GM21825 (cell line): ENCODE results near the gene GPR62.
"Not testable (repeated sequence)": the region's sequence is repeated elsewhere in the genome, so short reads cannot be mapped to it uniquely, and the experiment has no call there.

Source experiments
- ATAC-seq: cut with Tn5 transposase; IDR thresholded peaks from one replicate; pipeline ENCODE4 v1.9.1; 2021; ENCODE audit warnings: mild to moderate bottlenecking, moderate library complexity; ENCODE audit not compliant: unreplicated experiment

The GPR62 gene

DNA sequence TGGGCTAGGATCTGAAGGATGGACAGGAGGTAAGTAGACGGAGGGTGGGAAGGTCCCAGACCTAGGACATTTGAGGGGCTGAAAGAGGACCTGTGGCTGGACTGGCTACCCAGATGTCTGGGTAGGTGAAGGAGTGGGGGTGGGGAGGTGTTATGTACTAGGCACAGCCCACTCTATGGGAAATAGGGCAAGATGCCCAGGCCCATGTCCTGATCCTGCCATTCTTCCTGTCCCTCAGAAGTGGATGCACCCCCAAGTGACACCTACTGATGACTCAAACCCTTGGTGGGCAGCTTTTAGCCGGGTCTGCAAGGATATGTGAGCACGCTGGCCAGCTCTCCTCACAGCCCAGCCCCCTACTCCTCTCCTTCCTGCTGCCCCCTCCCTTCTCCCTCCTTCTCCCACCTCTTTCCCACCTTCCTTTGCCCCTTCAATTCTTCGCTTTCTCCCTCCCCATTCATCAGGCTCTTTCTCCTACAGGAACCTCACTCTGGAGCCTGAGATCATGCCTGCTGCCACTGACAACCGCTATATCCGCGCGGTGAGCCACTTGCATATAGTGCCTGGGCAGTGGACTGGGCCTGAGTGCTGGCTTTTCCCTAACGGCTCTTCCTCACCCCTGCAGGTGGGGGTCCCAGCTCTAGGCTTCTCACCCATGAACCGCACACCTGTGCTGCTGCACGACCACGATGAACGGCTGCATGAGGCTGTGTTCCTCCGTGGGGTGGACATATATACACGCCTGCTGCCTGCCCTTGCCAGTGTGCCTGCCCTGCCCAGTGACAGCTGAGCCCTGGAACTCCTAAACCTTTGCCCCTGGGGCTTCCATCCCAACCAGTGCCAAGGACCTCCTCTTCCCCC, 33.3 kb downstream of the GPR62 start:
- no peak for ATAC-seq

GRCh38 chr3:51990501-51990971, 35.4 kb downstream of the GPR62 start:
- ATAC-seq: not testable (repeated sequence)

DNA sequence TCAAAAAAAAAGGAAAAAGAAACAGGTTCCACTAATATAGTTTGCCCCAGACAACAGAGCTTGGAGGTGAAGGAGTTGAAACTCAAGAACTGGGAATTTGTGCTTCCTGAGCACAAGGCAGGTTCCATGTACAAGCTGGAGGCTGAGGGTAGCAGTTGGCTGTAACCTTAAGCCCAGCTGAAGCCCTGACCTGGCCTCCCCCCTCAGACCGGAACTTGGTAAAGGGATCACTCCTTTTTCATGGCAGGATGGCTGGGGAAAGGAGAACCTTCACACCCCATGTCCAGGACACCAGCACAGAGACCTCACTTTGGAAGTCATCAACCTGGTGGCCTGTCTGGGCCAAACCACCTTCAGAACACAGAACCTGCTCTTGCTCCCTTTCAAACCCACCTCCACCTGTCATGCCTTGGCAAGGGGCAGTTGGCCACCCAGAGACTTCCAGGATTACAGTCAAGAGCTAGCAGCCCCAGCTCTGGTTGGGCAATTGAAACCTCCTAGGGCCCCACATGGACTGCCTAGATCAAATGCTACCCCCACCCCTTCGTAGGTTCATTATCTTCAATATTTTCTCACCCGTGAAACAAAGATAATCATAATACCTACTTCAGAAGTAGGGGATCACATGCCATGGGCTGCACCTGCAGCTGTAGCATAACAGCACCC, 37.0 kb downstream of the GPR62 start:
- ATAC-seq: no peak

- ATAC-seq: not testable (repeated sequence)
These were observed 38.5 kb downstream of the GPR62 start for GRCh38 chr3:51993657-51994056.

GRCh38 chr3:51994530-51994929, 39.3 kb downstream of the GPR62 start:
- ATAC-seq: no peak

- peak; percentile 85 for ATAC-seq
These were observed 40.4 kb downstream of the GPR62 start, which contains the start of gene RPL29 for GRCh38 chr3:51995346-51996163. Gene RPL29 (minus strand): TSS chr3:51995895. CDS start chr3:51995461, 434 bp downstream.

GRCh38 chr3:51997172-51997571, 42.0 kb downstream of the GPR62 start:
- ATAC-seq: no peak

- no peak for ATAC-seq
These were observed 42.9 kb downstream of the GPR62 start for GRCh38 chr3:51997935-51998596.

DNA sequence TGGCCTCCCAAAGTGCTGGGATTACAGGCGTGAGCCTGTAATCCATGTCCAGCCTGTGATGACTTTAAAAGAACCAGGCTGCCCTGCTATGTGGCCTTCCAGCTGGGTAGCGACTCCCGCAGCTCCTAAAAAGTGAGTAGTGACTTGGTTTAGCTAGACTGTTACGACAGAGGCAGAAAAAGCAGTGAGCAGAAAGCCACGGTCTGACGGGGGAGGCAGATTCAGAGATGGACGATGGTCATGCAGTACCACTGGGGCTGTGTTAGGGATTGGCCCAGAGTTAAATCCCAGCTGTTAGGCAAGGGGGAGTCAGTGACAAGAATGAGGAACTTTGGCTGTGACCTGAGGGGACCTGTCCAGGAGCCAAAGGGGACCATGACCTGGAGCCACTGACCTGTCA, 43.6 kb downstream of the GPR62 start:
- ATAC-seq: no peak

DNA sequence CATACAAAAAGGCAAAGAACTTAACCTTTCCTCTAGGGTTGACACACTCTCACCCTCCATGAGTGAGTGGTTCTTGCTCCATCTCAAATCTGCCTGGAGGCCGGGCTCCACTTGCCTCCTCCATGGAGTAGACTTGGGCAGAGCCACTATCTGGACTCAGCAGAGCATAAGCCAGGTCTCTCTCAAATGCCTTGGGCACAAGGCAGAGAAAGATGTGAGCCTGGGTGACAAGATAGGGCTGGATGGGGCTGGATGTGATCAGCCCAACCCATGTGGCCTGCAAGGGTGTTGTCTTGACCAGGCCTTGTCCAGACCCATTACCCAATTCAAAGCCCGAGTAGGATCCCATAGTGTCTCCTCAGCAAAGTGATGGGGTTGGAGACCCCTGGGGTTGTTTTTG, 44.7 kb downstream of the GPR62 start:
- ATAC-seq: no peak

GRCh38 chr3:52001443-52001974, 46.3 kb downstream of the GPR62 start:
- peak; percentile 75 for ATAC-seq

- no peak for ATAC-seq
These were observed 47.6 kb downstream of the GPR62 start for GRCh38 chr3:52002748-52003147.

GRCh38 chr3:52004163-52004787, 49.1 kb downstream of the GPR62 start:
- ATAC-seq: no peak

DNA sequence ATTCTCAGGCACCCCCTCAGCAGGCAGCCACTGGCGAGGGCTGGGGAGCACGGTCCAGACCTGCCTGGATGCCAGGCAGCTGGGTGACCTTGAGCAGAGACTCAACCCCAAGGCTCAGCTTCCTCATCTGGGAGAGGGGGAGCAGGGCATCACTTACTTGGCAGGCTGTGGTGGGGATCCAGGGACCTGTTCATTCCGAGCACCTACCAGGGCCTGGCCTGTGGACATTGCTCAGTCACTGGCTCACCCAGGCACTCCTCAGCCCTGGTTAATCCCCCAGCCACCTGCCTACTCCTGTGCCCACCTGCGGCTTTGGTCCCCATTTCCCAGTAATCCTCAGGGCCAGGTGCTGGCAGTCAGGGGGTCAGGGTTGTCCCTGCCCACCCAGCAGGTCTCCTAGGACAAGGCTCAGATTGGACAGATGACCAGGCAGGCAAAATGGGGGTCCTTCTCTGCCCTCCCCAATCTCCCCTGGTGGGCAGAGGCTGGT, 49.8 kb downstream of the GPR62 start:
- no peak for ATAC-seq

- no peak for ATAC-seq
These were observed 50.4 kb downstream of the GPR62 start for GRCh38 chr3:52005571-52005986.

GRCh38 chr3:52006017-52006819, 51.0 kb downstream of the GPR62 start:
- ATAC-seq: no peak

DNA sequence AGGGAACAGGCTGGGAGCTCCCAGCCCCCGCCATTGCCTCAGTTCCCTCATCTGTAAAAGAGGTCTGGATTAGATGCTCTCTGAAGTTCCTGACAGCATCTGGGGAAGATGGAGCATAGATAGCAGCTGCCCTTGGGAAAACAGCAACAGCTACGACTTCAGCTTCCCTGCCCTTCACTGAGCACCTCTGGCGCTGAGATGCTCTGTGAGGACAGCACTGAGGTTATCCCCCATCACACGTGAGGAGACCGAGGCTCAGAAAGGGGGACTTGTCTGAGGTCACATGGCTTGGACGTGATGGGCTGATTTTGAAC, 51.6 kb downstream of the GPR62 start:
- ATAC-seq: no peak
